ENCODE results near the gene APOBEC3A.

DNA sequence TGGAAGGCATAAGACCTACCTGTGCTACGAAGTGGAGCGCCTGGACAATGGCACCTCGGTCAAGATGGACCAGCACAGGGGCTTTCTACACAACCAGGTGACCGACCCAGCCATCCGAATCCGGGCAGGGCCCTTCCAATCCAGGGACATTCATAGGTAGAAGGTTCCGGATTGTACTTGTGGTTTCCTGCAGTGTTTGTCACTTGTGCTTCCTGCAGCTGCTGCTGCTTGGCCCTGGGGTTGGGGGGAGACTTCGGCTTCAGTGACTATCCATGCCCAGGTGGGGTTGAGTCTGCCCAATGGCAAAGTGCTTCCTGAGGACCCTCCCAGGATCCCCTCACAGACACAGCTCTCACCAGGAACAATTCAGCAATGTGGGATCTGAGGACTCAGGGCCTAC lies 2.2 kb downstream of the APOBEC3A start:
- TF ChIP-seq, protein P1, sequence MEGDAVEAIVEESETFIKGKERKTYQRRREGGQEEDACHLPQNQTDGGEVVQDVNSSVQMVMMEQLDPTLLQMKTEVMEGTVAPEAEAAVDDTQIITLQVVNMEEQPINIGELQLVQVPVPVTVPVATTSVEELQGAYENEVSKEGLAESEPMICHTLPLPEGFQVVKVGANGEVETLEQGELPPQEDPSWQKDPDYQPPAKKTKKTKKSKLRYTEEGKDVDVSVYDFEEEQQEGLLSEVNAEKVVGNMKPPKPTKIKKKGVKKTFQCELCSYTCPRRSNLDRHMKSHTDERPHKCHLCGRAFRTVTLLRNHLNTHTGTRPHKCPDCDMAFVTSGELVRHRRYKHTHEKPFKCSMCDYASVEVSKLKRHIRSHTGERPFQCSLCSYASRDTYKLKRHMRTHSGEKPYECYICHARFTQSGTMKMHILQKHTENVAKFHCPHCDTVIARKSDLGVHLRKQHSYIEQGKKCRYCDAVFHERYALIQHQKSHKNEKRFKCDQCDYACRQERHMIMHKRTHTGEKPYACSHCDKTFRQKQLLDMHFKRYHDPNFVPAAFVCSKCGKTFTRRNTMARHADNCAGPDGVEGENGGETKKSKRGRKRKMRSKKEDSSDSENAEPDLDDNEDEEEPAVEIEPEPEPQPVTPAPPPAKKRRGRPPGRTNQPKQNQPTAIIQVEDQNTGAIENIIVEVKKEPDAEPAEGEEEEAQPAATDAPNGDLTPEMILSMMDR (IDR thresholded peaks at IDR 0.05), result no peak
- TF ChIP-seq POLR2A (IDR thresholded peaks at IDR 0.05), result no peak

All from thyroid gland (tissue), 4 donors.